Activated naive CD8-positive, alpha-beta T cell treated with anti-CD3 and anti-CD28 coated beads, Interleukin-2, amount 10 ng/mL, durations not matched to agents 7 days and 5 days (primary cell): ENCODE data around the gene TBC1D28. TPM values are rescaled to one million over a fixed set of nuclear protein-coding genes. Genes with fewer than 3 reads are reported as not detected.
"Not testable (repeated sequence)": the region's sequence is repeated elsewhere in the genome, so short reads cannot be mapped to it uniquely, and the experiment has no call there.

Experiments used
- ATAC-seq: fragments of 150-1000 bp; cut with Tn5 transposase; one replicate; pipeline ENCODE4 v1.10.0; 2021; ENCODE audit warnings: low read depth, moderate library complexity
- POLR2A ChIA-PET: fragments of 350-600 bp; sonication (Branson Sonifier 250); formaldehyde crosslinking; loops from one replicate; lab custom pipeline; 2021; ENCODE audit warnings: antibody characterized with exemption; lab: Charles Lee
- DNase-seq: peaks from one replicate; pipeline ENCODE4 v3.0.0; 2021
- H3K27ac Mint-ChIP-seq: one replicate; pipeline ENCODE4 v1.8.0; 2022; ENCODE audit warnings: mild to moderate bottlenecking, mixed read lengths
- H3K27me3 Mint-ChIP-seq: one replicate; pipeline ENCODE4 v1.8.0; 2022; ENCODE audit warnings: mild to moderate bottlenecking, moderate library complexity, mixed read lengths
- H3K36me3 Mint-ChIP-seq: one replicate; pipeline ENCODE4 v1.8.0; 2021; ENCODE audit warnings: mild to moderate bottlenecking, mixed read lengths
- H3K4me1 Mint-ChIP-seq: one replicate; pipeline ENCODE4 v1.8.0; 2021; ENCODE audit warnings: mixed read lengths
- H3K4me3 Mint-ChIP-seq: one replicate; pipeline ENCODE4 v1.8.0; 2022; ENCODE audit warnings: mild to moderate bottlenecking, moderate library complexity, mixed read lengths
- H3K9me3 Mint-ChIP-seq: one replicate; pipeline ENCODE4 v1.8.0; 2021; ENCODE audit warnings: mixed read lengths
- total RNA-seq, 2 experiments: library from RNA; stranded (reverse); gene quantifications; one replicate each; pipeline ENCODE4 v1.2.3, GENCODE V29; 2021

Gene TBC1D28
- not detected for total RNA-seq

DNA sequence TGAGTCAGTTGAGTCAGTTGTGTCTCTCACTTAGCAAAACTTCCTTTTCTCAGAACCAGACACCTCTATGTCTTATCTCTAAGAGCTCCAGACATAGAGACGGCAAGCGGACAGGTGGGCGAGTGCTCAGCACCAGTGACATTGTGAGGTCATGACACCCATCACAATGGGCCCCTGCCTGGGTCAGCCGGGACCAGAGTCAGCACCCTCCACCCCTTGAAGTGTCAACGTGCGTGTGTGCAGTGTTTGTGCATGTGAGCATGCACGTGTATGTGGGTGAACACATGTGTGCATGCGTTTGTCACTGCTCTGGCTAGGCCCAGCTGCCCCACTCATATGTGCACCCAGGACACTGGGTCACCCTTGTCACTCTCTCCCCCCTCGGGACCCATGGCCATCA, at the start of gene TBC1D28:
Gene TBC1D28, minus strand, starts transcription at position 101 of the 400 bp plus-strand sequence. CDS start 3,039 bp downstream, outside the sequence.
- POLR2A ChIA-PET, H3K27me3 Mint-ChIP-seq, H3K4me1 Mint-ChIP-seq, H3K9me3 Mint-ChIP-seq, H3K4me3 Mint-ChIP-seq, ATAC-seq, DNase-seq, H3K36me3 Mint-ChIP-seq, H3K27ac Mint-ChIP-seq: not testable (repeated sequence)

DNA sequence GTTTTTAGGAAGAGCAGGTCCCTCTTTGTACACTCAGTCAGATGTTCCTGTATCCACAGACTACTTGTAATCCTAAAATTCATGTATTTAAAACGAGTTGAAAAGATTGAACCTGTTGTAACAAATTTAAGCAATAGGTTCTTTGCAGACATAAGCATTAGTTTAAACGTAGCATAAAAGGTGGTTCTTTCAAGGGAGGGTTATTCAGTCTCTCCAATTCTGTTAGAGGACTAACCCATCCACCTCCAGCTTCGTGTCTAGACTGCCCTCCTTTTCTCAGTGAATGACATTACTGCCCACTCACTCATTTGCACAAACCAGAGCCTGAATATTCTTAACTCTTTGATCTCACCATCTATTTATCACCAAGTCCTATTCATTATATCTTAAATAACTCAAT, 38.5 kb upstream of the TBC1D28 start:
- DNase-seq, H3K4me1 Mint-ChIP-seq, H3K9me3 Mint-ChIP-seq, POLR2A ChIA-PET, H3K27me3 Mint-ChIP-seq, ATAC-seq, H3K36me3 Mint-ChIP-seq: not testable (repeated sequence)
- H3K27ac Mint-ChIP-seq = peak overlapping the region; percentile 63
- H3K4me3 Mint-ChIP-seq = peak overlapping the region; percentile 88

DNA sequence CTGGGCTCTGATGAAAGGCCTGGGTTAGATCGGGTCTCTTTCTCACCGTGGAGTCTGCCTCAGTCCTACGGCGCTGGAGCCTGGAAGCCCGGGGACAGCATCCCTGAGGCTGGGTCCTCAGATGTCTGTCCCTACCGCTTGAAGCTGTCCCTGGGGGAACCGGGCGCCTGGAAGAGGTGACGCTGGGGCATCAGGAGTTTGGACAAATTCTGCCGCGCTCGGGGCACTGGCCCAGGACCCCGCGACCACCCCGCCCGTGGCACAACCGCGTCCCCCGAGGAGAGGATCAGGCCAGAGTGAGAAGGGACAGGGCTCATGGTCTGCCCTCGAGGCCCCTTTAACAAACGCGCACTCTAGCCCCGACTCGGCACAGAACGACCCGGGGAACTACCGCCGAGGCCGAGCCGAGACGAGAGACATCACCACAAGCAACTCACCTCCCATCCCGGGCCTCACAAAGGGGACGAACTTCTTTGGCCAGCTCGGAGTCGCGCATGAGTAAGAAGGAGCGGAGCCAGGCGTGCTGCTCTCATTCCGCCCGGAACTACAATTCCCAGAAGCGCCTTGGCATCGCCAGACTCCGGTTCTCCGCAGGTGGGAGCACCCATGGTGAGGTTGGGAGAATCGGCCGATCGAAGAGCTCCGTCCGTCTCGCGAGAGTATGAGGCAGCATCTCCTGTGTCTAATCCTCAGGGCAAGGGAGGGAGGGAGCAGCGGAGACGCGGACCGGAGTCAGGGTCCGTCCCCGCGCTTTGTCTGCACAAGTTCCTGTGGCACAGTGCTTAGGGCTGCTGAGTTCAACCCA, 37.8 kb upstream of the TBC1D28 start, which contains the start of gene FOXO3B:
Gene FOXO3B, minus strand, starts transcription at position 548 of the 805 bp plus-strand sequence. CDS start 663 bp downstream, outside the sequence.
- POLR2A ChIA-PET, H3K9me3 Mint-ChIP-seq, H3K27me3 Mint-ChIP-seq, H3K4me1 Mint-ChIP-seq: not testable (repeated sequence)
- DNase-seq (peak; percentile 68), ATAC-seq (peak; percentile 96)
- H3K27ac Mint-ChIP-seq = peak within 1 kb of the TSS; percentile 63
- peak within 1 kb of the TSS; percentile 88 for H3K4me3 Mint-ChIP-seq
- peaks cover 11% of the 10 kb centered on the region for H3K36me3 Mint-ChIP-seq

DNA sequence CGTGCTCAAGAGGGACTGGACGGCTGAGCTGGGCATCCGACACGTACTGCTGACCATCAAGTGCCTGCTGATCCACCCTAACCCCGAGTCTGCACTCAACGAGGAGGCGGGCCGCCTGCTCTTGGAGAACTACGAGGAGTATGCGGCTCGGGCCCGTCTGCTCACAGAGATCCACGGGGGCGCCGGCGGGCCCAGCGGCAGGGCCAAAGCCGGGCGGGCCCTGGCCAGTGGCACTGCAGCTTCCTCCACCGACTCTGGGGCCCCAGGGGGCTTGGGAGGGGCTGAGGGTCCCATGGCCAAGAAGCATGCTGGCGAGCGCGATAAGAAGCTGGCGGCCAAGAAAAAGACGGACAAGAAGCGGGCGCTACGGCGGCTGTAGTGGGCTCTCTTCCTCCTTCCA, 33.2 kb upstream of the TBC1D28 start:
- H3K4me3 Mint-ChIP-seq, ATAC-seq, H3K4me1 Mint-ChIP-seq, H3K27ac Mint-ChIP-seq, H3K9me3 Mint-ChIP-seq, H3K27me3 Mint-ChIP-seq, DNase-seq, POLR2A ChIA-PET: not testable (repeated sequence)
- peaks cover 27% of the 10 kb centered on the region for H3K36me3 Mint-ChIP-seq

DNA sequence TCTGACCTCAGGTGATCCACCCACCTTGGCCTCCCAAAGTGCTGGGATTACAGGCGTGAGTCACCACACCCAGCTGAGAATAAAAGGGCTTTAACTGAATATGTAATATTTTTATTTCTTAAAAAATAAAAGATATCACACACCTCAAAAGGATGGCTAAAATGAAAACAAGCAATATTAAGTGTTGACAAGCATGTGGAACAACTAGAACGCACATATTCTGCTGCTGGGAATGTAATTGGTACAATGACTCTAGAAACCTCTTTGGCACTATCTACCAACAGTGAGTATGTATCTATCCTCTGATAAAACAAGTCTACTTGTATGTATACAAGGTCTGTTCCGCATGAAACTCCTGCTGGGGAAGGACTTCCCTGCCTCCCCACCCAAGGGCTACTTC, 32.7 kb upstream of the TBC1D28 start:
- H3K9me3 Mint-ChIP-seq, H3K4me1 Mint-ChIP-seq, H3K27me3 Mint-ChIP-seq, DNase-seq, H3K27ac Mint-ChIP-seq, POLR2A ChIA-PET, H3K4me3 Mint-ChIP-seq, ATAC-seq: not testable (repeated sequence)
- peaks cover 29% of the 10 kb centered on the region for H3K36me3 Mint-ChIP-seq

DNA sequence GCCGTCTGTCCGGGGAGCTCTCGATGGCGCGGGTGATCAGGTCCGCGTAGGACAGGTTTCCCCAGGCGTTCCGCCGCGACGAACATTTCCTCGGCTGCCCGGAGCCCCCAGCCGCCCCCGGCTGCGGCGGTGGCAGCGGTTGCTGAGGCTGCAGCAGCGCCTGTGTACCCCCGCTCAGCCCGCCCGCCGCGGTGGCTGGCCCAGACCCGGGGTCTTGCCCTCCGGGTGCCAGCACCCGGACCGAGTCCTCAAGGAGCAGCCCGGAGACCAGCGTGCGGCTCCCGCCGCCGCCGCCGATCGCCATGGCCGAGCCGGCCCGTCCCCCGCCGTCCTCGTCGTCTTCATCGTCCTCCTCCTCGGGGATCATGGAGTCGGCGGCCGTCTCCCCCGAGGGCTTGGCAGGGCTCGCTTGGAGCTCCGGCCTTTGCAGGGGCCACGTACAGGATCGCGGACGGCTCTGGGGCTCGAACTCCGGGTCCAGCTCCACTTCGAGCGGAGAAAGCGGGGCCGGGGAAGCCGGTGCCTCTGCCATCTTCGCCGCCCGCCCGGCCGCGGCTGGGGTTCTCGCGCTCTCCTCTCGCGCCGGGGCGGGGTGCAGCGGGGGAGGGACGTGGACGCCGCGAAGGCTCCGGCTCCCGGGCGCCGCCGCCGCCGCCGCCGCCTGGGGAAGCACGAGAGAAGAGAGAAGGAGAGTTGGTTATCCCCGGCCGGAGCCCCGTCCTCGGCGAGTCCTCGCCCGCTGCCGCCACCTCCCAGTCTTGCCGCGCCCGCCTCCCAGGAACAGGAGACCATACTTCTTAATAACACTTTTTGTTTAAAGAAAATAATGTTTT, 28.4 kb upstream of the TBC1D28 start:
- H3K27ac Mint-ChIP-seq, DNase-seq, H3K4me1 Mint-ChIP-seq, H3K4me3 Mint-ChIP-seq, ATAC-seq, POLR2A ChIA-PET, H3K27me3 Mint-ChIP-seq: not testable (repeated sequence)
- Mint-ChIP-seq H3K9me3 (peaks cover 13% of the 10 kb centered on the region), H3K36me3 (peaks cover 47% of the 10 kb centered on the region)

DNA sequence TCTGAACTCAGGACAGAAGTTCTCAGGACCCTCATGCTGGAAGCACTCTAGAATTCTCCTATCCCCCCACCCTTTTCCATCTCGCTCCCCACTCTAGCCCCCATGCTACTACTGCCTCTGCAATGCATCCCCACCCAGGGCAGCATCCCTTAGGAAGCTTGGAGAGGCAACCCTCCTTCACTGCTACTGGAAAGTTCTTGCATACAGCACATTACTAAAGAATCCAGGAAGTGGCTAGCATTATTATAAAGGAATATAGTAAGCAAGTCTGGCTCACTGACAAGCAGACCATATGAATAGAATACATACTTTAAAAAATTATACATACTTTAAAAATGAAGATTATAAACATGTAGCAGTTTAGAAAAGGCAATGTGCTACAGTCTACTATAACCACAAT, 24.4 kb upstream of the TBC1D28 start:
- peaks cover 30% of the 10 kb centered on the region for H3K36me3 Mint-ChIP-seq
- POLR2A ChIA-PET, H3K27ac Mint-ChIP-seq, ATAC-seq, H3K9me3 Mint-ChIP-seq, H3K27me3 Mint-ChIP-seq, H3K4me3 Mint-ChIP-seq, H3K4me1 Mint-ChIP-seq, DNase-seq: not testable (repeated sequence)

DNA sequence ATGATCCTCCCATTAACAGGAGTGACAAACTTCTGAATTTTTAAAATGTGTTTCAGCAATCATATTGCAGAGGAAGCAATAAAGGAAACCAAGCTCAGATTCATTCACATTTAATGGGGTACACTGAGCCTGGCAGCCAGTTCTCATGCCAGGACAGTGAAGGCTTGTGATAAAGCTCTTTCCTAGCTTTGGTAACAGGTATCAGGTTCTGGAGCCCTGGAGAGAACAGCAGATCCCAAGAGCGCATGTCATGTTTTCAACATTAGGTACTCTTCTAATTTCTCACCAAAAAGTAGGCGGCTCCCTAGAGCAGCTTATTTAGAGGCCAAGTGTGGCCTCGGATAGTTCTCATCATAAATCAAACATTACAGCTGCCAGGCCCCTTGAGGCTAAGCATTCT, 23.3 kb upstream of the TBC1D28 start:
- H3K27me3 Mint-ChIP-seq, POLR2A ChIA-PET, H3K4me3 Mint-ChIP-seq, H3K4me1 Mint-ChIP-seq, ATAC-seq, H3K27ac Mint-ChIP-seq, DNase-seq: not testable (repeated sequence)
- peaks cover 29% of the 10 kb centered on the region for H3K36me3 Mint-ChIP-seq
- peaks cover 13% of the 10 kb centered on the region for H3K9me3 Mint-ChIP-seq

DNA sequence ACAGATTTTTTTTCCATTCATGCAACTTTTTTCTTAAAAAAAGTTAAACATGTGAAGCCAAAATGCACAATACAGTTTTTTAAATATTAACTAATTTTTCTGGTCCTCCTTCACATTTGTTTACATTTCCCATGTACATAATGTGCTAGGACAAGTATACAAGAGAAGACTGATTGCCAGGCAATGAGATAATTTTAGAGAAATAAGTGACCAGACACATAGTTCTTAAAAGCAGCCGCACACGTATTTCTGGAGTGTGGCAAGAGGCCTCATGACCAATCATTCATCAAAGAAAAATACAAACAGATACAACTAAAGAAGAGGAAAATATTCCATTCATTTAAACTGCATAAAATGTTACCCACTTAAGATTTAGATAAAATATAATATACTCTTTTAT, 22.1 kb upstream of the TBC1D28 start:
- POLR2A ChIA-PET = not testable (repeated sequence)

DNA sequence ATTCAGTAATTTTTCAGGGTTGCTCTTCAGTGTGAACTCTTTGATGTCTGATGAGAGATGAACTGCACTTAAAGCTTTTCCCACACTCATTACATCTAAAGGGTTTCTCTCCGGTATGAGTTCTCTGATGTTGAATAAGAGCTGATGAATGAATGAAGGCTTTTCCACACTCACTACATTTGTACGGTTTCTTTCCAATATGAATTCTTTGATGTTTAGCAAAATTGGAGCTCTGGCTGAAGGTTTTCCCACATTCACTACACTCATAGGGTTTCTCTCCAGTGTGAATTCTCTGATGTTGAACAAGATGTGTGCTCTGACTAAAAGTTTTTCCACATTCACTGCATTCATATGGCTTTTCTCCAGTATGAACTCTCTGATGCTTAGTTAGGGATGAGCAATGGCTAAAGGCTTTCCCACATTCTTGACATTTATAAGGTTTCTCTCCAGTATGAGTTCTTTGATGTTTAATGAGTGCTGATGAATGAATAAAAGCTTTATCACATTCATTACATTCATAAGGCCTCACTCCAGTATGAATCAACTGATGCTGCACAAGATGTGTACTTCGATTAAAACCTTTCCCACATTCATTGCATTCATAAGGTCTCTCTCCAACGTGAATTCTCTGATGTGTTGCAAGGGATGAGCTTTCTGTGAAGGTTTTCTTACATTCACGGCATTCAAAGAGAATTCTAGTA, 17.9 kb upstream of the TBC1D28 start:
- H3K27ac Mint-ChIP-seq, POLR2A ChIA-PET, H3K36me3 Mint-ChIP-seq, H3K27me3 Mint-ChIP-seq, H3K4me1 Mint-ChIP-seq, ATAC-seq, H3K4me3 Mint-ChIP-seq, DNase-seq: not testable (repeated sequence)
- peaks cover 12% of the 10 kb centered on the region for H3K9me3 Mint-ChIP-seq

More for the DNA sequence above, 22.1 kb upstream of the TBC1D28 start:
- not testable (repeated sequence) for ATAC-seq, DNase-seq, H3K27me3 Mint-ChIP-seq, H3K27ac Mint-ChIP-seq, H3K4me3 Mint-ChIP-seq, H3K4me1 Mint-ChIP-seq
- Mint-ChIP-seq H3K36me3 (peaks cover 22% of the 10 kb centered on the region), H3K9me3 (peaks cover 15% of the 10 kb centered on the region)

DNA sequence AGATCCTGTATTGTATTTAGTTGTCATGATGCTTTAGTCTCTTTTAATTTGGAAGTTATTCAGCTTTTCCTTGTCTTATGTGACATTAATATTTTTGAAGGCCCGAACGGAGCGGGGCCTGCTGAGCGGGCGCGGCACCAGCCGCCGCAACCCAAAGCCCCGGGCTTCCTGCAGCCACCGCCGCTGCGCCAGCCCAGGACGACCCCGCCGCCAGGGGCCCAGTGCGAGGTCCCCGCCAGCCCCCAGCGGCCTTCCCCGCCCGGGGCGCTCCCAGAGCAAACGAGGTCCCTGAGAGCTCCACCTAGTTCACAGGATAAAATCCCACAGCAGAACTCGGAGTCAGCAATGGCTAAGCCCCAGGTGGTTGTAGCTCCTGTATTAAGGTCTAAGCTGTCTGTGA, 5.9 kb upstream of the TBC1D28 start:
- H3K27me3 Mint-ChIP-seq = peaks cover 13% of the 10 kb centered on the region
- H3K36me3 Mint-ChIP-seq, DNase-seq, H3K4me3 Mint-ChIP-seq, H3K4me1 Mint-ChIP-seq, H3K27ac Mint-ChIP-seq, H3K9me3 Mint-ChIP-seq, POLR2A ChIA-PET, ATAC-seq: not testable (repeated sequence)

DNA sequence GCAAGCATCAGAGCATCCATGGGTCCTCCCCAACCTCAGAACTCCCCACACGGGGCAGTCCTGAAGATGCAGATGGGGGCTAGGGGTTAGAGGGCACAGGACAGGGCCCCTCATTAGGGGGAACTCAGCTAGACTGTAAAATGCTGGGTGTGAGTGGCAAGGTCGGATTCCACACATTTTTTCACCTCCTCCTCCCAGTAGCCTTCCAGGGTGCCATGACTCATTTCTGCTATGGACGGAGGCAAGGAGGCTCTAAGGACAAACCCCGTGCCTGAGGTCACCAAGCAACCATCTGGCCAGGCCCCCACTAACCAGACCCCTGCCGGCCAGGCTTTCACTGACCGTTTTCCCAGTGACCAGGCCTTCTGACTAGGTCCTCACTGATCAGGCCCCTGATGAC, 1.1 kb downstream of the TBC1D28 start:
- POLR2A ChIA-PET = not testable (repeated sequence)

DNA sequence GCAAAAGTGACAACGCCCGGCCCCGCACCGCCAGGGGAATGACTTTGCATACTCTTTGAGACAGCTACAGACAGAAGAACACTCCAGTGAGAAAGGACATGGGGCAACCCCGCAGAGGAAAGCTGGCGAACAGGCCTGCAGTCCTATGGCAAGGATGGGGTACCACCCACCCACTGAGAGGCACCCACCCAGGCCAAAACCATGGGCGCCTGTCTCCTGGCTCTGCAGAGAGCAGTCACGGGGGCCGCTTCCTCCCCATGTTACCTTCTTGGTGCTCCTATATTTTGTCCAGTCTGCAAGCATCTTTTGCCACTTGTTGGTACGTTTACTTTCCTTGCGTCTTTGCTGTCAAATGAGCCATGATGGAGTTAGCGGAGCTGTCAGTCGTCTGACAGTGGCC, 5.8 kb downstream of the TBC1D28 start:
- POLR2A ChIA-PET, H3K9me3 Mint-ChIP-seq, H3K36me3 Mint-ChIP-seq, DNase-seq, ATAC-seq, H3K4me3 Mint-ChIP-seq, H3K27ac Mint-ChIP-seq, H3K4me1 Mint-ChIP-seq: not testable (repeated sequence)
- peaks cover 20% of the 10 kb centered on the region for H3K27me3 Mint-ChIP-seq

More for the DNA sequence above, 1.1 kb downstream of the TBC1D28 start:
- H3K27me3 Mint-ChIP-seq, ATAC-seq, H3K36me3 Mint-ChIP-seq, H3K9me3 Mint-ChIP-seq, DNase-seq, H3K4me1 Mint-ChIP-seq, H3K27ac Mint-ChIP-seq, H3K4me3 Mint-ChIP-seq: not testable (repeated sequence)
